GM21717 (cell line): ENCODE data around the gene NPY4R.
"Not testable (repeated sequence)": the region's sequence is repeated elsewhere in the genome, so short reads cannot be mapped to it uniquely, and the experiment has no call there.

Experiments
- ATAC-seq: cut with Tn5 transposase; IDR thresholded peaks from one replicate; pipeline ENCODE4 v1.9.1; 2021; ENCODE audit warnings: mild to moderate bottlenecking, moderate library complexity; ENCODE audit not compliant: unreplicated experiment

Gene NPY4R

DNA sequence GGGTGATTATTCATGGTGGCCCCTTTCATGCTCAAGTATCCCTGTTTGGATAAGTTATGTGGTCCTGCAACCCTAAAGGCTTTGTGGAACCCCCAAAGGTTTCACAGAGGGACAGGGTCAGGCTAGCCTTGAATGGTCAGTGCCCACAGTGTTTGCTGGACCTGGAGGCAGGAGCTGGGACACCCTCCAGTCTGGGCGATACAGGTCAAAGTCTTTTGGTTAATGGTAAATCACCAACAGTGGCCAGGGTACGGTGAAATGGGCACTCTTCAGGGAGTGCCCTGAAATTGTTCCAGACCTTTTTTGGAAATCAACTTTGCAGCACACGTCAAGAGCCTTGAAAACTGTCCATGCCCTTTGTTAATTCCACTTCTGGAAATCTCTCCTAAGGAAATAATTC is 8.7 kb downstream of the NPY4R start:
- ATAC-seq, result not testable (repeated sequence)

GRCh38 chr10:46455992-46456391 is 9.8 kb downstream of the NPY4R start:
- not testable (repeated sequence) for ATAC-seq

DNA sequence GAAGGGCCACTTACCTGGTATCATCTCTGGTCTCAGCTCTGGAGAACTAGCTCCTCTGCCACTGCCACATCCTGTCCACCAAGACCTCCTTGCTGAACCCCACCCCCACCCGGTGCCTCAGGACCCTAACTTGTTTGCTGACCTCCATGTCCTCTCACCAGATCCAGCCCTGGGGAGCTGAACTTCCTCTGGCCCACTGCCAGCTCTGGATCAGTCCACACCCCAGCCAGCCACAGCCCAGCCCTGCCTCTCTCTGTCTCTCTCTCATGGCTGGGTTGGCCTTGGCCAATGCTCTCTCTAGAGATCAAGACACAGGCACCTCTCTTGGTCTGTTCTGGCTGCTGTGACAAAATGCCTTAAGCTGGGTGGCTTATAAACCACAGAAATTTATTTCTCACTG is 14.4 kb downstream of the NPY4R start:
- ATAC-seq, result not testable (repeated sequence)

GRCh38 chr10:46450829-46451228 is 14.9 kb downstream of the NPY4R start:
- not testable (repeated sequence) for ATAC-seq

DNA sequence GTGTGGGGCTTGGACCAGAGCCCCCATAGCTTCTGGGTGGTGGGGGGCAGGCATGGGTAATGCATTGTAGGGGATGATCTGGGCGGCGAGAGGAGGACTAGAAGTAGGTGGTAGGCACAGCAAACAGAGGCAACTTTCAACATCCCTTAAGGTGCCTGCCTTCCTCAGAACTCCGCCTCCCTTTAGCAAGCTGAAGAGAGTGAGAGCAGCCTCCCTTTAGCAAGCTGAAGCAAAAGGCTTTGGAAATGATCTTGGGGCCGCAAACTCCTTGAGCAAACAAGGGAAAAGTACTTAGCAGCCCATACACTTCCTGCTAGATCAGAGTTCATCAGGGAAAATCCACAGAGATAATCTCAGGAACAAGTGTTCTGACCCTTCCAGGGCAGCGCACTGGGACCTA is 18.3 kb downstream of the NPY4R start:
- ATAC-seq, result not testable (repeated sequence)

- ATAC-seq, result peak; percentile 80
These were observed 20.2 kb downstream of the NPY4R start for GRCh38 chr10:46445389-46446122.

GRCh38 chr10:46443422-46443821 is 22.3 kb downstream of the NPY4R start:
- ATAC-seq, result not testable (repeated sequence)

GRCh38 chr10:46442706-46443275 is 23.0 kb downstream of the NPY4R start:
- ATAC-seq, result not testable (repeated sequence)

- not testable (repeated sequence) for ATAC-seq
These were observed 23.9 kb downstream of the NPY4R start for GRCh38 chr10:46441837-46442278.

DNA sequence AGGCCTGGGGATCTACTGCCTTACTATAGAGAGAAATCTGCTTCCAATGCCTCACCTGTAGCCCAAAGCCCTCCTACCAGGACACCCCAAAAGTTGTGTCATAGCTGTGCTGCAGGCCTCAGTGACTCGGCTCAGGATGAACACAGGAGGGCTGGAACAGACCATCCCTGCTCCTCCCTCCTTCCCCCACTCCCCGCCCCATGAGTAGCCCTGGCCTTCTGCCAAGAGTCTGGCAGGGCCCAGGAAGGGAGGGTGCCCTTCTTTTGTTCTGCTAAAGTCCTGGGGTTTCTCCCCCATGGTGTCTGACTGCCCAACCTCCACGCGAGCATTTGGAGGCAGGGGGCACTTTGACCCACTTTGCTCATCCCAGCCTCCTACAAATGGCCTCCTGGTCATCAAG is 24.8 kb downstream of the NPY4R start:
- ATAC-seq, result not testable (repeated sequence)

DNA sequence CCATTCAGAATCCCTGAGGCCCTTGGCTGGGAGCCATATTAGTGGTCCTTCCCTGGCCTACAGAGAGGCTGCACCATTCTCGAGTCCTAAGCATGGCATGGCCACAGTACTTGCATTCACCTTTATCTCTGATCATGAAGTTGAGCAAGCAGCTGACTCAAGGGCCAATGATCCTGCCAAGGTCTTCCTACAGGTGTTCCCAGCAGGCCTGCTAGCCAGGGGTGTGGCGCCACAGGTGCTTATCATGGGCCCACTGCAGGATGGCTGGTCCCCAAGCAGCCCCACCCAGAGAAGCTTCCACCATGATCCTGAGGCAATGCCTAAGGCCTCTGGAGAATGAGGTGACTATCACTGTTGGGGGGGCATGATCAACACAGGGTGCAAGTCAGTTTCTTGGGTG is 42.2 kb downstream of the NPY4R start:
- ATAC-seq, result not testable (repeated sequence)

- ATAC-seq, result not testable (repeated sequence)
These were observed 46.0 kb downstream of the NPY4R start for GRCh38 chr10:46419570-46420379.

GRCh38 chr10:46418283-46418682 is 47.5 kb downstream of the NPY4R start:
- ATAC-seq, result not testable (repeated sequence)

DNA sequence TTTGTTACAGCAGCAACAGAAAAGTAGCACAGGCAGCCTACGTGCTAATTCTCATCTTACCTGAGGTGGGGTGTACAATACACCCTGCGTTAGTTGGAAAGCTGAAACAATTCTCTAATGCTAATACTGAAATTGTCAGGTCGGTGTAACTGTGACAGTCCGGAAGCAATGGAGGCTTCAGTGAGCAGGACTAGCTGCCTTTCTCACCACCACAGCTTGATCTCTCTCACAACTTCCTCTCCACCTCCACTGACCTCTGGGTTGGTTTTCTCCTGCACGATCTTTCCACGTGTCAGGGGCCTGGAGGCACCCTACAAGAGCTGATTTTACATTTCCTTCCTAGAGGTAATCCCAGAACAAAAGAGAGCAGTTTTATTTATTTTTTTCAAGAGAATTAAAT is 50.5 kb downstream of the NPY4R start:
- ATAC-seq, result not testable (repeated sequence)

DNA sequence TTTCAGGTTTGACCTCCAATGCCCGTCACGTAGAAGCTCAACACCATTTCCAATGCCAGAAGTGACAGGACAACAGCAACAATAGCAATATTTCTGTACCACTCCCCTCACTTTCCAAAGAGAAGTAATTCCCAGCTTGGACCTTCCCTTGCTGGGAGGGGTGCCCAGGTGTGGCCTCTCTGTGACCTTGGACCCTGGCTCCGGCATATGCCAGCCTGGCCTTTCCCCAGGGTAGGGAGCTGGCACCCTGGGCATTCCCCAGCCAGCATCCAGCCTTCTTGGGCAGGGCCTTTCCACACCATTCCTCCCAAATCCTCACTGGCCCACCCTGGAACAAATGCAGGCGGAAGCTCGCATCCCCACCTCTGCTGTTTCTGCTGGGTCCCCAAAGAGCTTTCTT is 53.1 kb downstream of the NPY4R start:
- not testable (repeated sequence) for ATAC-seq

- ATAC-seq, result not testable (repeated sequence)
These were observed 54.6 kb downstream of the NPY4R start for GRCh38 chr10:46411123-46411522.
